Islet of Langerhans (tissue), 1 donor: Measurements from ENCODE around the gene PDE8B.

Experiments used
- FAIRE-seq: peaks from one replicate; lab custom pipeline; 2011; peaks lifted over from hg19 to GRCh38; lab: Jason Lieb, UNC

PDE8B gene

DNA sequence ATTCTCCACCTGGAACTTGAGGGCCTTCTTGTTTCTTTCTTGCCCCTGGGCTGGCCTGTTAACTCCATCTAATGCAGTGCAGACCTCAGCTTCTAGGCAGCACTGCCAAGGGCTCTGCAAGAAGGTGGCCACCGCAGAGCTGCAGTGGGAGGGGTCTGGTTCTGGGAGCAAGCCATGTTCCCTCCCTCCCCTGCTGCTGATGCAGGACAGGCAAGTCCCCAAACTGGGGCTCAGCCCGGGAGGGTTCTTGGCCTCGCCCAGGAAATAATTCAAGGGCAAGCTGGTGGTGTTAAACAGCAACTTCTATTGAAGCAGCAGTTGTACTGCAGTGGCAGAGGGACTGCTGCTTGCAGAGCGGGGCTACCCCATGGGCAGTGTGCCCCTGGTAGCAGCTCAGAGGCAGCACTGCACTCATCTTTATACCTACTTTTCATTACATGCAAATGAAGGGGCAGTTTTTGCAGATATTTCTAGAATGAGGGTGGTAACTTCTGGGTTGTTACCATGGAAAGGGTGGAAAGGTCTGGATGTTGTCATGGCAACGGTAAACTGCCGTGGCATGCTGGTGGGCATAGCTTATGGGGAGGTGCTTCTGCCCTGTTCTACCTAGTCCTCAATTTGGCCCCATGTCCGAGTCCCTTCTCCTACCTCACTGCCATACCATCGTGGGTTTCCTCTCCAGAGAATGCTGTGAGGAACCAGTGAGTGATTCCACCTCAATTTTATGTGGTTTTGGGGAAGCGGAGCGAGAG is 199.6 kb downstream of the PDE8B start:
- FAIRE-seq, result no peak

GRCh38 chr5:77413049-77413448 is 202.6 kb downstream of the PDE8B start:
- FAIRE-seq, result no peak

DNA sequence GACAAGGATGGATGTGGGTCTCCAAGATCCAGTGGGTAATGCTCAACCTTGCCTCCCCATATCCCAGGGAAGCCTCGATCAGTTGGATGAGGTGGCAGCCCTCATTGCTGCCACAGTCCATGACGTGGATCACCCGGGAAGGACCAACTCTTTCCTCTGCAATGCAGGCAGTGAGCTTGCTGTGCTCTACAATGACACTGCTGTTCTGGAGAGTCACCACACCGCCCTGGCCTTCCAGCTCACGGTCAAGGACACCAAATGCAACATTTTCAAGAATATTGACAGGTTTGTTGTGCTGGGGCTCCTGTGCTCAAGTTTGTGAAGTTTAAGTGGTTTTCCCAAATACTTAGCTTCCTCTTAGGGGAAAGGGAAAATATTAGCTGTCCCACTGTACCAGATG is 207.7 kb downstream of the PDE8B start:
- no peak for FAIRE-seq

- no peak for FAIRE-seq
Observed at GRCh38 chr5:77418601-77419581, 208.4 kb downstream of the PDE8B start.

DNA sequence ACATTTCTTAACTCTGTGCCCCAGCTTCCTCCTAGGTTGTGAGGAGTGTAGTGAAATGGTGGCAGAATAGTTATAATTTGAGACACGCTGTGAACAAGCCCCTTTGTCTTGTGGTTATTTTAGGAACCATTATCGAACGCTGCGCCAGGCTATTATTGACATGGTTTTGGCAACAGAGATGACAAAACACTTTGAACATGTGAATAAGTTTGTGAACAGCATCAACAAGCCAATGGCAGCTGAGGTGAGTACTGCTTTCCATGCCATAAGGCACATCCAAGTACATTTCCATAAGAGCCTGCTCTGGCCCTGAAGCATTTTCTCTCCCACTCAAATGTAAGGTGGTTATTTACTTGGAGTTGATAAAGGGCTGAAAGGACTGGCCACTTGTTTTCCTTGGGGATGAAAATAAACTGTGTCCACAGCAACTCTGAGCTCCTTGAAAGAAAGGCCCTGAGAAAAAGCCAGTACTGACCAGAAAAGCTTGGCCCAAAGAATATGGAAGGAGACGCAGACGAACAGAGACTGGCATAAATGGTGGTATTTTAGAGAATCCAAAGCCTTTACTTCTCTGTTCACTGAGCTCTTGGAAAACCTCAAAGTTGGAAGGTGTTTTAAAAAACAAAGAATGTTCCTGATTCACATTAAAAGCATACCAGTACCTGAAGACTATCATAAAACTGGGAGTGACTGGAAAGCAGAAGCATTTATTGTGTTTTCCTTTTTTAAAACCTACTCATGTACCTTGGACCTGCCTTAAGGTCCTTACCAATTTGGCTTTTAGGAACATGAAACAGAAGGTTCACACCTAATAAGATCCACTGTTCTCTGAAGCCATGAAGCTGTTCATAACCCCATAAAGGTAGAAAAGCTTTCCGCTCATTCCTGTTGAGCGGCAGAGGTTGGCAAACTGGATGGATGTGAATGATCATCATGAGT is 209.4 kb downstream of the PDE8B start:
- FAIRE-seq, result no peak

DNA sequence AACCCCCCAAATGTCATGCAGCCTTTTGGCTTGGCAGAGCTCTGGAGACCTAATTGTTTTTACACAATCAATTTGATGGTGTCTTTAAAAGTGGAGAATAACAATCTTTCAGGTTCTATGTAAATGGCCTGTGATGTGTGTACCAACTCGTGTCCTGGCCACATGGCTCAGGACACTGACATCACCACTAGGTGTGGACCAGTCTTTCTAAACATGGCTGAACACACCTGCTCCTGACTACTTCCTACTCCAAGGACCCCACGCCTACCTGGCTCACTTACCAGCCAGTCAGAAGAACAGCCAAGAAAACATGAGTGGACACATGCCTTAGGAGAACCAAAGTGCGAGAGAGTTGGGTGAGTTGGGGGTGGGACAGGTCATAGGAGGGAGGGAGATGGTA is 210.5 kb downstream of the PDE8B start:
- FAIRE-seq, result no peak

DNA sequence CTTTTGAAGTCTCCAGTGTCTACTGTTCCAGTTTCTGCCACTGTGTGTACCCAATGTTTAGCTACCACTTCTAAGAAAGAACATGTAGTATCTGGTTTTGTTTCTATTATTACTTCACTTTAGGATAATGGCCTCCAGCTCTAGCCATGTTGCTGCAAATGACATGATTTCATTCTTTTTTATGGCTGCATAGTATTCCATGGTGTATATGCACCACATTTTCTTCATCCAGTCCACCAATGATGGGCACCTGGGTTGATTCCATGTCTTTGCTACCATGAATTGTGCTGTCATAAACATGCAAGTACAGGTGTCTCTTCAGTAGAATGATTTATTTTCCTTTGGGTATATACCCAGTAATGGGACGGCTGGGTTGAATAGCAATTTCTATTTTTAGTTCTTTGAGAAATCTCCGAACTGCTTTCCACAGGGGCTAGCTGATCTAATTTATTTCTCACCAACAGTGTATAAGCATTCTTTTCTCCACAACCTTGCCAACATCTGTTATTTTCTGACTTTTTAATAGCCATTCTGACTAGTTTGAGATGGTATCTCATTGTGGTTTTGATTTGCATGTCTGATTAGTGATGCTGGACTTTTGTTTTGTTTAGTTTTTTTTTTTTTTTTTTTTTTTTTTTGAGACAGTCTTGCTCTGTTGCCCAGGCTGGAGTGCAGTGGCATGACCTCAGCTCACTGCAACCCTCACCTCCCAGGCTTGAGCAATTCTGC is 212.7 kb downstream of the PDE8B start:
- no peak for FAIRE-seq

GRCh38 chr5:77424921-77425320 is 214.4 kb downstream of the PDE8B start:
- no peak for FAIRE-seq

- FAIRE-seq, result no peak
Observed at GRCh38 chr5:77425420-77425819, 214.9 kb downstream of the PDE8B start.

DNA sequence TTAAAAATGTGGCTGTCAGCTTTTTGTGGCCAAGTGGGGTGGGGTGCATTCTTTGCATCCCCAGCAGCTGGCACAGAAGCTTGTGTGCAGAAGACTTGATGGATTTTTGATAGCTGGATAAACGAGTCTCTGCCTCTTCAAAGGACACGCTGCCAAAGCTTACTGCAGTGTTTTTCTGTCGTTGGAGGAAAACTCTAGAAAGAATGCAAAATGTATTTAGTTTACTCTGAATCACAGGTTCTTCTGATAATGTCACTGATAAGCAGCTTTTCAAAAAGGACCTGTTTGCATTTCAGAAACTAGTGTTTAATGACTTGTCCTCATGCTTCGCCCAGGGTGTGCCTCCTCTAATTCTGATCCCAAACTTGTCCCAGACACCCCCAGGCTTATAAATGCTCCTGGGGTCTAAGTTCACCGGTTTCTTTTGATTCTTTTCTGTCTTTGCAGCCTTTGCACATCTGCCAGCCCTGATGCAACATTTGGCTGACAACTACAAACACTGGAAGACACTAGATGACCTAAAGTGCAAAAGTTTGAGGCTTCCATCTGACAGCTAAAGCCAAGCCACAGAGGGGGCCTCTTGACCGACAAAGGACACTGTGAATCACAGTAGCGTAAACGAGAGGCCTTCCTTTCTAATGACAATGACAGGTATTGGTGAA is 215.6 kb downstream of the PDE8B start:
- peak; percentile 13 for FAIRE-seq

- no peak for FAIRE-seq
Observed at GRCh38 chr5:77426670-77427069, 216.2 kb downstream of the PDE8B start.

GRCh38 chr5:77427998-77428397 is 217.5 kb downstream of the PDE8B start:
- FAIRE-seq, result no peak

GRCh38 chr5:77428526-77428925 is 218.0 kb downstream of the PDE8B start:
- no peak for FAIRE-seq

GRCh38 chr5:77430726-77431125 is 220.2 kb downstream of the PDE8B start:
- no peak for FAIRE-seq

DNA sequence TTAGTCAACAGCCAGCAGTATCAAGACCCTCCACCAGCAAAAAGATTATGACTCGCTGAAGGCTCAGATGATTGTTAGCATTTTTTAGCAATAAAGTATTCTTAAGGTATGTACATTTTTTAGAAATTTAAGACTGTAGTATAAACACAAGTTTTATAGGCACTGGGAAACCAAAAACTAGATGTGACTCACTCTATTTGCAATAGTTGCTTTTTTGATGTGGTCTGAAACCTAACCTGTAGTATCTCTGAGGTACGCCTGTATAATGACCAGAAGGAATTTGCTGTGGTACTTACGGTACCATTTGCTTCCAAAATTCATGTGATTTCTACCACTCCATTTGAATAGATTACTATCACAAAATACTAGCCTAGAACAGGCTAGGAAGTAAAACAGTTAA is 220.8 kb downstream of the PDE8B start:
- no peak for FAIRE-seq

DNA sequence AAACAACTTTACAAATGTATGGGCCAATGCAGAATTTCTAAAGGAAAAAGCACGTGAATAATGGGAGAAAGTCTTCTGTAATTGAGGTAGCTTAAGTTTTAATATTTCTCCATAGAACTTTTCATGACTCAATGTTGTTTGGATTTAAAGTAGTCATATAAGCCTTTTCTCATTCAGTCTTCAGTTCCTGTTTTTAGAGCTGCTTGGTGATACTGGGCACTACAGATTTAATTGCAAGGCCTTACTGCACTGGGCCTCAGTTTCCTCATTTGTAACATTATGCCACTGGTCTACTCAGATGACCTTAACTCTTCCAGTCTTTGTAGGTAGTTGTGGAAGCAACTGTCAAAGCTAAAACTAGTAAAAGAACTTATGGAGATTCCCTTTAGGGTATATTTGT is 221.2 kb downstream of the PDE8B start:
- no peak for FAIRE-seq

DNA sequence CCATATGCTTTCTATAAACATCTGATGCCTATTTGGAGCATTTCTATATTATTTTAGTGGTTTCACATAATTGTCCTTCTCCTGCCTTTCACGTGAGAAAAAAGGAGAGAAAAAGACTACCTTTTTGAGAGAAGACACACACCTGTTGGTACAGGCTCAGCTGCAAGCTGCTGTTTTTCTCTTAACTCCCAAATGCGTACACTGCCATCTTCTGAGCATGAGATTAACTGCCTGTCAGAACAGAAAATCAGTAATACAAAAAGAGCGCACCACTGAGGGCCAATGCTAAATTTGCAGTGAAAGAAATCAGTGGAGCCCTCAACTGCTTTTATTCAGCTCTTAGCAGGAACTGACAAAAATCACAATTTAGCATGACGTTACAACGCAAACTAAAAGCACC is 226.7 kb downstream of the PDE8B start:
- peak; percentile 24 for FAIRE-seq

DNA sequence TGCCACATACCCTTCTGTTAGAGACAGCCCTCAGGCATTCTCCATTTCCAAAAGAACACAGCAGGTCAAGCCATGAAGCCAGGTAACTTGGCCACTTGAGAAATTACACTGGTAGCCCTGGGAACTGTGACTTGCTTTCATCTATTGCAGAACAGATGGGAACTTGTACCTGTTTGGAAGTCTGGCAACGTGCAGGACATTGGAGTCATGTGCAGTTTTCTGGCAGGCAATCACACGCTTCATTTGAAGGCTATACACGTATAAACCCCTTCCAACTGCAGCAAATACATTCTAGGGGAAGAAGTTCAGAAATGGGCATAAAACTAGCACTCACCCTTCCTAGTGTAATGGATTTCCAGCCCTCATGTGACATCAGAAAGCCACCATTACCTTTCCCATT is 227.6 kb downstream of the PDE8B start:
- FAIRE-seq, result no peak

GRCh38 chr5:77443670-77444069 is 233.2 kb downstream of the PDE8B start:
- FAIRE-seq, result no peak

GRCh38 chr5:77444356-77444755 is 233.9 kb downstream of the PDE8B start:
- FAIRE-seq, result no peak

- FAIRE-seq, result no peak
Observed at GRCh38 chr5:77448831-77449230, 238.4 kb downstream of the PDE8B start.
